T-helper 1 cell (primary cell): ENCODE measurements around the gene PRPF6.
A peak's percentile ranks its signal among the peaks of the same experiment; 100 is the strongest.

Source experiments
- DNase-seq, 5 donors: peaks; one replicate each; pipeline ENCODE4 v3.0.0-alpha.2; 2012 to 2020

Gene PRPF6

DNA sequence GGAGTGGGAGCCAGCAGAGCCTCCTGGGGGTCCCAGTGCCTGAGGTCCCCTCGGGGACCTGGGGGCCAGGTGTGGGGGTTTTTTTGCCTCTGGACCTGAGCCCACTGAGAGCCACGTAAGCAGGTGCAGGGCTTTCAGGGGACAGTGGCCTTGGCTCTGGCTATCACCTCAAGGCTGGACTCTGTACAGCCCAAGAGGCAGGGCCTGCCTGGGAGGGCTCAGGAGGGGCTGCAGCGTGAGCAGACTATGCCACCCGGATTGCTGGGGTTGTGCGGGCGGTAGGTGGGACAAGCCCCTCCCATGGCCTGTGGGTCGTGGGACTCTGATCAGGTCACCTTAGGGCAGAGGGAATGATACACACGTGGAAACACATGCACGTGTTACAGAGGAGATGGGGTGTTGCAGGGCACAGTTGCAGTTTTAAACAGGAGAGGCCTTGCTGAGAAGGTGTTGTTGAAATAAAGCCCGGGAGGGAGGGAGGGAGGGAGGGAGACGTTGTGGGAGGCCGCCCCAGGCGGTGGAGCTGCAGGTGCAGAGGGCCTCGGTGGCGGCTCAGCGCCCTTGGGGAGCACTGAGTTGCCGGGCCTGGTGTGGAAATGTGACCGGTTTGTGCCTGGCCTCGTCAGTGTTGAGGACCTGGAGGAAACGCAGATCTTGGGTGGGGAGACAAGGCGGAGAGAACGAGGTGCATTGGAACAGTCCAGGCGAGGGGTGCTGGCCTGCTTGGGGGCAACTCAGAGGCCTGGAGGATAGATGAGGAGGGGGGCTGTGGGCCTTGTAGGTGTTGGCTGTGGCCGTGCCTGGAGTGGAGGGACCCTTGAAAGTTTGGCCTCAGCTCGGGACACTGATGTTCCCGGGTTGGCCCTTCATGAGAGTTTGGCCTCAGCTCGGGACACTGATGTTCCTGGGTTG is 84.4 kb downstream of the PRPF6 start:
- DNase-seq, result no peak

DNA sequence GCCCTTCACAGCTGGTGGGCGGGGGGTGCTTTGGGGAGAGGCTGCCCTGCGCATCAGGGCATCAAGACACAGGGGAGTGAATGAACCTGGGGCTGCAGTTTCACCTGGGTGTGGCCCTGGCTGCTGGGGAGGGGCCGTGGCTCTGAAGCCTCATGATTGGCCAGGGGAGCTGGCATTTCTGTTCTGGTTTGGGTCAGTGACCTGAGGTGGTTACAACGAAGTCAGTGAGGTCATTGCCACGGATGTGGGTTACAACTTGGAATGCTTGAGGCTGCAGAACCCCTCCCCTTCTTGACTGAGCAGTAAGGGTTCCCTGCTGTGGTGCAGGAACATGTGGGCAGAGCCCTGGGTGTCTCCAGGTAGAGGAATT is 85.0 kb downstream of the PRPF6 start:
- DNase-seq, result peak in 4 of 5 donors; percentile 27 to 93 (median 45)

DNA sequence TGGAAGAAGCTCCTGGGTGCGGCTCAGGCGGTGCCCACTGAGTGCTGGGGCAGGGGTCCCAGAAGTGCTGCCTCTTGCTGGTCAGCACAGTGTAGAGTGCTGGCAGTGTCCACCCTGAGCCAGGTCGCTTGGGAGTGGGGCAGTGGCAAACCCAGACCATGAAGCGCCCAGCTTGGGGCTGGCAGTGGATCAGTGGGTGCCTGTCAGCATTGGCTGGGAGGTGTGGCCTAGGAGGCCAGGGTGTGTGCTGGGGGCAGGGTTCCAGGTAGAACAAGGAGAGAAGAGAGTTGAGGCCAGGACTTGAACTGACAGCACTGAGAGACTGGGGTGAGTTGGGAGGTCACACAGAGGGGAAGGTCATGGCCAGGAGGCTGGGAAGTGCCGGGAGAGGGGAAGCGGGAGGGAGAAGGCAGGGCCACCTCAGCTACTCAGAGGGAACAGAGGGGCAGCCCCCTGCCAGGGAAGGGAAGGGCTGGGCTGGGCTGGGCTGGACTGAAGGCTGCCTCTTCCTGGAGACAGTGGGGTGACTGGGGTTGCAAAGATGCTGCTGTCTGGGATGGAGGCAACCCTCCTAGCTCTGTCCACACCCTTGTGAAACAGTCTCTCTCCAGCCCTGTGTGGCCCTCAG is 86.2 kb downstream of the PRPF6 start:
- DNase-seq, result no peak

DNA sequence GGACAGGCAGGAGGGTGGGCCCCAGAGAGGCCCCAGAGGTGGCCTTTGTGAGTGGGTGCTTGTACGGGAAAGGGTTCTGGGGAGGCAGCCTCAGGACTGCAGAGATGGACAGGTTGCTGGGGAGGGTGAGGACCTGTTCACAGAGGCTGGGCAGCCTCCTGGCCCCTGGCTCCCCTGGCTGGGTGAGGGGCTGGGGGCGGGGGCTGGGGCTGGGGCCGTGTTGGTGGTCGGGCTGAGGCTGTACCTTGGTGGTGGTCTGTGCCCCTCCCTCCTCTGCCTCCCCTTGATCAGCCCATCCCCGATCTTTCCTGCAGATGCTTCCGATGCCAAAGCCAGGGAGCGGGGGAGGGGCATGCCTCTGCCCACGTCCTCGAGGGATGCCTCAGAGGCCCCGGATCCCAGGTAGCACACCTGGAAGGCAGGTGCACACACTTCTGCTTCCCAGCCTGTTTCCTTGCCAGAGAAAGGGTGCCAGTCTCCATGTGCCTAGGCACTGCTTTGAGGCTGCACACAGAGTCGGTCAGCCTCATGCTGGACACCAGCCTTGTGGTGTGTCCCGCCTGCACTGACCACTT is 86.9 kb downstream of the PRPF6 start:
- DNase-seq, result no peak

DNA sequence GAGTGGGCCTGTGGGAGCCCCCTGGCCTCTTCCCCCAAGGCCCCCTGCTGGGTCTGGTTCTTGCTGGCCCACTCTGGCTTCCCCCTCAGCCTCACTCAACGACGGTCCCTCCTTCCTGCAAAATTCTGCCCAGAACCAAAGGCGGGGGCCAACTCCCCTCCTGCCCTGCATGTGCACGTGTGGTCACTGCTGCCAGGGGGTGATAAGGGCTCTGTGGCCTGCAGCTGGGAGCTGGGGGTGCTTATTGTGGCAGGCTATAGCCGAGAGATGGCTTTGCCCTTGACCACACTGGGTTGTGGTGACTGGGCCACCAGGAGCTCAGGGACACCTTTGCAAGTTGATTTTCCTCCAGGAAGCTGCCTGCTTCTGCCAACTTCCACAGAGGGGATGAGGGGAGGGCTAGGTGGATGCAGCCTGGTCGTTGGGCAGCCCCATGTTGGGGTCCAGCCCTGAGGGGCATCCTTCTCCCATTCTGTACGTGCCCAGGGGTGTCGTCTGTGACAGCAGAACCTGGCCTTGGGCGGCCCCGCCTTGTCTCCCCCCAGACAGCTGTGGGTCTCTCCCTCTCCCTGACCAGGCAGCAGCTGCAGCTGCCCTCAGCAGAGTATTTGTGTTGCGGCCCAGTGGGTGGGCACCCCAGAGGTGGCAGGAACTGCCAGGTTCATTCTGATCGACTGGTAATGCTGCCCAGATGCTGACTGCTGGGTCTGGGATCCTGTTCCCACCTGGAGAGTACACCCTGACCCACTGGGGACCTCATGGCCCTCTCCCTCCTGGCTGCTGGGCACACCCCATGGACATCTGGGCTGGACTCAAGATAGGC is 87.7 kb downstream of the PRPF6 start:
- no peak for DNase-seq

DNA sequence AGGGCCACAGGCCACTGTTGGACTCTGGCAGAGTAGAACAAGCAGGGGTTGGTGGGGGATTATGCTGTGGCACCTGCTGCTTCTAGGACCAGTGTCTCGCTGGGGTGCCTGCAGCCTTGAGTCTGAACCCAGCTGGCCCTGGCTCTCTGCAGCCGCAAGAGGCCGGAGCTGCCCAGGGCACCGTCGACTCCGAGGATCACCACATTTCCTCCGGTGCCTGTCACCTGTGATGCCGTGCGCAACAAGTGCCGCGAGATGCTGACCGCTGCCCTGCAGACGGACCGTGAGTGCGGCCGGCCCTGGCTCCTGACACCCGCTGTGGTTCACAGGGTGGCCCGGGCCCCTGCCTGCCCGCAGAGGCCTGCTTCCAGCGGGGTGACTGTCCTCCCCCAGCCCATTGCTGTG is 88.3 kb downstream of the PRPF6 start:
- no peak for DNase-seq

DNA sequence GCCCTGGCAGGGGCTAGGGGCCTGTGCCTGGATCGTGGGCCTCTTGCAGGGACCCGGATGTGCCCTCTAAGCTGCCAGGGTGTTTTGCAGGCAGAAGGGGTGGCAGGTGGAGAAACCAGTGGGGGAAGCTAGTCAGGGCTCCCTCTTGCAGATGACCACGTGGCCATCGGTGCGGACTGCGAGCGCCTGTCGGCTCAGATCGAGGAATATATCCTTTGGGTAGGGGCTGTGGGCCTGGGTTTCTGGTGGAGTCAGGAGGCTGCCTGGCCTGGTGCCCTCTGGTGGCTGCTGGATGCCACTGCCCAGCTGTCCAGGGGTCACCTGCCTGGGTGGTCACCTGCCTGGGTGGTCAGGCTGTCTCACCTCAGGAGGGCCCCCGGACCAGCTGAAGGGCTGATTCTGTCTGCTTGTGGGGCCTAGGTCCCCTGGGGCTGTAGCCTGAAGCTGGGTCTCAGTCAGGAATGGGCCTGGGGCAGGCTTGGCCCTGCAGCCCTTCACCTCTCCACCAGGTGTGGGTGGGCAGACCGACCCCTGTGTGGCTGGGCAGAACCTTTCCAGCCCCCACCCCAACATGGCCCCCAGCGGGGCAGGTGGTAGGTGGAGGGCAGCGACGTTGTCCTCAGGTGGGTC is 88.8 kb downstream of the PRPF6 start:
- DNase-seq, result peak in 1 of 5 donors; percentile 31

DNA sequence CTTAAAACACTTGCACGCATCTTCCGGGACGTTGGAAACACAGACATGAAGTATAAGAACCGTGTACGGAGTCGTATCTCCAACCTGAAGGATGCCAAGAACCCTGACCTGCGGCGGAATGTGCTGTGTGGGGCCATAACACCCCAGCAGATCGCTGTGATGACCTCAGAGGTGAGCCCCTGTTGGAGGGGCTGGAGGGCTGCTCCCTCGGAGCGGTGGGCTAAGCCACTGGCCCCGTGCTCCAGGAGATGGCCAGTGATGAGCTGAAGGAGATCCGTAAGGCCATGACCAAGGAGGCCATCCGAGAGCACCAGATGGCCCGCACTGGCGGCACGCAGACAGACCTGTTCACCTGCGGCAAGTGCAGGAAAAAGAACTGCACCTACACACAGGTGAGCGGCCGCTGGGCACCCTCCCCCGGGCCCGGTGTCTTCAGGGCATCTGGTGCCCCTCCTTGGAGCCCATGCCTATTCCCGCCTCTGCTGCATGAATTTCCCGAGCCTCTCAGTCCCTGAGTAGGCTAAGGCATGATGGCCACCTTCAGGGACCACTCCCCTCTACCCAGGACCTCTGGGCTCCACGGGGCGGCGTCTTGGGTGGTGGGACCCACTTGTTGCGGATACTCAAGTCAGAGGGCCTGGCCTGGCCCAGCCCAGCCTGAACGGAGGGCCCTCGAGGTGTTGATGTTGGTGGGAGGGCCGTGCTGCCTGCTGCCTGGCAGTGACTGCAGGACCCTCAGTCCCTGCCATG is 89.5 kb downstream of the PRPF6 start:
- no peak for DNase-seq

DNA sequence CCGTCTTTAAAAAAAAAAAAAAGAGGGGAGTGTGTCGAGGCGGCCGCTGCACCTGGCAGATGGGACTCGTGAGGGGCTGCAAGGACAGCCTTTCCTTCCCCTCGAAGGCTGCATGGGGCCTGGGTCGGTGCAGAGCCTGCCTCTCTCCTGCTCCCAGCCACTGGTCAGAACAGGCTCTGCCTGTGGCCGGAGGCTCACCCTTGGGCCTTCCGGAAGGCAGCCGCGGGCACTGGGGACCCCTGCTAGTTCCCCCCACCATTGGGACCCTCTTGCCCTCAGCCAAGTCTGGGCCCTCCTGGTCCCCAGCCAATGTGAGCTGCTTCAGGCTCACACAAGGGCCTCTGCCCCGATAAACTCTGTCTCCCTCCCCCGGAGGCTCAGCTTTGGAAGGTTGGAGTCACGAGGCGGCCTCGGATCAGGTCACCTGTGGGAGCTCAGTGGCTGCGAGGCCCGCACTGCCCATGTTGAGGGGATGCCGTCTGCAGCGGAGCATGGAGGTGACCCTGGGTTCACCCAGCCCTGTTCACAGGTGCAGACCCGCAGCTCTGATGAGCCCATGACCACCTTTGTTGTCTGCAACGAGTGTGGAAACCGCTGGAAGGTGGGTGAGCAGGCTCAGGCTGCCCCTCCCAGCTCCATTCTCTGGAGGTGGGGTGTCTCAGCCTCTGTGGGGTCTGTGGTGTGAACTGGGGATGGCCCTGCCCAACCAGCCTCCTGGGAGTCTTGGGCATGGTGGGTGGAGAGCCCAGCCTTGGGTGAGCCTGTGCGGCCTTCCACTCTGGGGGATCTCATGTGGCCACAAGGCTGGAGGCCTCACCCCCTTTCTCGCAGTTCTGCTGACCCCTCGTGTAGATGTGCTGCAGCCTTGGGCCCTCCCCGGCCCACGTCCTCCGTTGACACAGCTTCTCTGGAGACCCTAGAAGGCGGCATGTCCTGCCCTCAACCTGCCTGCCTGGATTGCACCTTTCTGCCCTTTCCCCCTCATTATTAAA is 90.7 kb downstream of the PRPF6 start:
- no peak for DNase-seq

DNA sequence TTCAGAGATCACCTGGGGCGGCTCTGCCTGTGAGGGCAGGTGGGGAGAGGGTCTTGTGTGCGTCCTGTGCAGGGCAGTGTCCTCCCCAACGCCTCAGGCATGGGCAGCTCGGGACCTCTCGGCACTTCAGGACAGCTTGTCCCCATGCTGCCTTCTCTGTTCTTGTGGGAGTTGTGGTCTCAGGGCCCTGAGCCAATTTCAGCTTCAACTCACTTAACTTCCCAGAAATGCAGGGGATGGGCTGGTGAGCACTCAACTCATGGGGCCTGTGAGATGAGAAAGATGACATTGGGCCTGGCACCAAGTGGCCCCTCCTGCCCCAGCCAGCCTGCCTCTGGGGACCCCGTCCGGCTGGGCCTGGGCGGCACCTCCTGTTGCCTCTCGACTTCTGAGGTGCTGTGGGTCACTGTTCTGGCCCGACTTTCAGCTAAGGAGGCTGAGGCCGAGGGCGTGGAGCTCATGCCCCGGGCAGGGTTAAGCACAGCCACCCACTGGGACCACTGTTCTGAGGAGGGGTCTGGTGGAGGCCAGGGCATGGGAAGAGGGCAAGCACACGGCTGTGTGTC is 91.6 kb downstream of the PRPF6 start:
- no peak for DNase-seq

DNA sequence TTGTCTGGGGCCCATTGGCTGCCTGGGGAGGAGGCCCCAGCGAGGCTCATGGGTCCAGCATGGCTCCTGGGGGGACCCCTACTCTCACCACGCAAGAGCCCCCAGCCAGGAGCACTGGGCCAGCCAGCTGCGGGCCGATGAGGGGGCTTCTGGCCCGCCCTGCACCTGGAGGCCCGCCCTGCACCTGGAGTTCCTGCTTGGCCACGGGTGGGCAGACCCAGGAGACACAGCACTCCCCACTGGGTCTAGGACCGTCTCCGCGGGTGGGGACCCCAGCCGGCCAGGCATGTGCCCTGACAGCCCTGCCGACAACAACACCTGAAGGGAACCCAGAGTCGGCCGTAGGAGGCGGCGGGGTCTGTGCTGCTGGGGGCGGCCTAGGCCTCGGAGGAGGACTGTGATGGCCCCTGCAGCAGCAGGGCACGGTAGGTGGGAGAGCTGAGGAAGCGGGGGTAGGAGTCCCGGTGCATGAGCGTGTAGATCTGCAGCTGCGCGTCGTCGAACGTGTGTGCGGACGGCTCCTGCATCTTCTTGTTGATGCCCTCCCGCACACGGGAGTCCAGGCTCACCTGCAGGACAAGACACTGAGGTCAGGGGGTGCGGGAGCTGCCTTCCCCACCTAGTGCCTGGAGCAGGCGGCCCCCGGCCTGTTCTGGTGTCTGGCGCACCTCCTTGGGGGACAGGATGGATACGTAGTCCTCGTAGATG is 92.7 kb downstream of the PRPF6 start:
- DNase-seq, result no peak

DNA sequence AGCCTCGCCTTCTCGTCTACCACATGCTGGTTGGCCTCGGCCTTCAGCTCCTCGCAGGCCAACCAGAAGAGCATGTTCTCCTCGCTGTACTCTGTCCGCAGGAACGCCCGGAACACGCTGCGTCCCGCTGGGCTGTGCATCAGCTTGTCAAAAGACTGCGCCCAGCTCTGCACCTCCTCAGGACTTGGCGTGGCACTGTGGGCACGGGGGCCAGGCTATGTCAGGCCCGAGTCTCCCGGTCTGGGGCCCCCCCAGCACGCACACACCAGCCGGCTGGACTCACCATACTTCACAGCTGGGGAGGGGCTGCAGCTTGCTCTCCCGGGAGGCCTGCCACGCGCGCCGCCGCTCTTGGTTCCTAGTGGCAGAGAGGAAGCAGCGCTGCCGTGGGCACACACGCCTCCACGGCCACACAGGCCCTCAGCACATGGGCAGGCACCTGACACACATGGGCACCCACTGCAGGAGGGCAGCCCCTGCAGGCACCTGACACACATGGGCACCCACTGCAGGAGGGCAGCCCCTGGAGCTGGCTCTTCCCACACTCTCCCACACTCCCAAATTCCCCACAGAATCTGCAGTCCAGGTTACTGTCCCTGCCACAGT is 93.4 kb downstream of the PRPF6 start:
- no peak for DNase-seq

DNA sequence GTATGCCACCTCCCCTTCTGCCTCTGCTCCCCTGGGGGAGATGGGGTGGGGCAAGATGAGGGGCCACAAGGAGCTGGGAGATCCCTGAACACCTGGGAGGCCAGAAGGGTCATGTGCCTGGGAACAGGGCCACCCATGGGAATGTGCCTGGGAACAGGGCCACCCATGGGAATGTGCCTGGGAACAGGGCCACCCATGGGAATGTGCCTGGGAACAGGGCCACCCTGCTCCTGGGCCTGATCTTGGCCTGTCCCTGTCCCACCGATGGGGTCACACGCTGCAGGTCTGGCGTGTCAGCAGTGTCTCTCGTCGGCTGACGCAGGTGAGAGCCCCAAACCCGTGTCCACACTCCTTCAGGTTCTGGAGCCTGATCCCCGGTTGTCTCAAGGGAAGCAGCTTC is 94.0 kb downstream of the PRPF6 start:
- DNase-seq, result no peak

DNA sequence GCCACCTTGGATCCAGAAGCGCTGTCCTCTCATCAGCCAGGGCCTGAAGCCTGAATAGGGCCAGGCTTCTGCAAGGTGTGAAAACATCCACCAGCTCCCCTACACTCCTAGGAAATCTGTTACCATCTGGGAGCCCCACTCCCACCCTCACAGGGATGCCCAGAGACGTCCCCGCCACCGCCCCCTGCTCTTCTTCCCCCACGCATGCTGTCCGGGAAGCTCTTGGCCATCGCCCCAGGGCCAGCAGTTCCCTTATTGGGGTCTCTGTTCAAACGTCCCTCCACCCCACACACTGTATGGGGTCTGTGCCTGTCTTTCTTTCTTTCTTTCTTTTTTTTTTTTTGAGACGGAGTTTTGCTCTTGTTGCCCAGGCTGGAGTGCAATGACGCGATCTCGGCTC is 94.6 kb downstream of the PRPF6 start:
- no peak for DNase-seq

DNA sequence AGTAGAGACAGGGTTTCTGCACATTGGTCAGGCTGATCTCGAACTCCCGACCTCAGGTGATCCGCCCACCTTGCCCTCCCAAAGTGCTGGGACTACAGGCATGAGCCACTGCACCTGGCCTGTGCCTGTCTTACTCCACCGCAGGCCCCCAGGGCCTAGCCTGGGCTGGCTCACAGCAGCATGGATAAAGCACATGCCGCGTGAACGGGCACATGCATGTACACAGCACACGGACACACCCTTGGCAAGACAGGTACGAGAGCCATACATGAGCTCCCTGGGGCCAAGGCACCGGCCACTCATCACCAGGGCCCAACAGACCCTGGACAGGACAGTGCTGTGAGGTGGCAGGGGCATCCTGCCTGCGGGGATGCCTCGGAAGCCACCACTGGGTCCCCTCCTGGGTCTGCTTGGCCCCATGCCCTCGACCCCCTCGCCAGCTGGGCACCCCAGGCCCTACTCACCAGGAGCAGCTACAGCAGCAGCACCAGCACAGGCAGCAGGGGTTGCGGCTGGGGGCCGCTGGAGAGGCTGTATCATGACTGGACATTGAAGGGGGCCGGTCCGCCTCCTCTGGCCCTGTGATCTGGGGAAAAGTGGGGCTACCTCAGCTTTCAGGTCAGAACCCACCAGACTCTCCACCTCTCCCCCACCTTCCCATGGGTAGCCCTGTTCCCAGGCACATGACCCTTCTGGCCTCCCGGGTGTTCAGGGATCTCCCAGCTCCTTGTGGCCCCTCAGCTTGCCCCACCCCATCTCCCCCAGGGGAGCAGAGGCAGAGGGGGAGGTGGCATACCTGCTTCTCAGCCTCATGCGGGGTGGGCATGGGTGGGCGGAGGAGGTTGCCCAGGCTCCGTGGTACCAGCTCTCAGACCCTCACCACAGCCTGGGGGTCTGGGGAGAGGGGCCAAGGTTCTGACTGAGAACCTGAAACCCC is 95.4 kb downstream of the PRPF6 start:
- DNase-seq, result no peak

DNA sequence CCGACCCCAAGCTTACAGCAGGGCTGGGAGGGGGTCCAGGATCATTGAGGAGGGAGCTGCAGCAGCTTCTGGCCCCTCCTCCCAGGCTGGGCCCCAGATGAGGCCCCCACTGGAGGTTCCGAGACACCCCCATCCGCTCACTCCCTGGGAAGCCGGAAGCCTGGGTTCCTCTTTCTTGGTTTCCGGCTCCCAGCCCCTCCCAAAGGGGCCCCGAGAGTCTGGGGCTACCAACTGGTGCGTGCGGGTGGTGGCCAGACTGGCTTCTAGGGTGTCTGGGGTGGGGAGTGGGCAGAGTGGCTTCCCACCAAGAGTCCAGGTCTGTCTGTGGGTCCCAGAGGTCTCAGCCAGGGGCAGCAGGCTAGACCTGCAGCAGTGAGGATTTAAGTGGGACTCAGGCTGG is 96.2 kb downstream of the PRPF6 start:
- peak in 2 of 5 donors; percentile 25 to 51 for DNase-seq

DNA sequence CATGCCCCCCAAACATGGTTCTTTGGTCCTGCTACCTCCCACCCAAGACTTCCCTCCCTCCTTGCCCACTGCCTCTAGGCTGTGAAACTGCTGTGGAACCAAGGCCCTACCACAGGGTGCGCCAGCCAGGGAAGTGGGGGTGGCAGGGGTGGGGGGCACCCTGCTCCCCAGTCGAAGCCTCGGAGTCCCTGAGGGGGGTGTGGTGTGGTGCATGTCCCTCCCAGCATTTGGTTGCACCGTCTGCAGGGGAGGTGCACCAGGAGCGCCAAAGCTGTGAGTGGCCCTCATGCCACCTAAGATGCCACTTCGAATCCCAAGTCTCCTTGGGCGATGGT is 96.6 kb downstream of the PRPF6 start:
- no peak for DNase-seq
